SU-DHL-6 (cell line): Measurements from ENCODE around the gene LGALS4.

Experiments
- H2AFZ ChIP-seq: fragments of 200-600 bp; sonication (generic); 2 replicates; pipeline ENCODE4 v1.6.1; 2014; ENCODE audit warnings: low read depth, mild to moderate bottlenecking, moderate library complexity, mixed read lengths, antibody characterized with exemption, low read length; ENCODE audit not compliant: severe bottlenecking
- H3F3A ChIP-seq: fragments of 200-600 bp; shearing (Covaris generic); 2 replicates; pipeline ENCODE4 v1.6.0; 2016; ENCODE audit warnings: antibody characterized with exemption, mild to moderate bottlenecking; ENCODE audit not compliant: insufficient read depth
- H3K27ac ChIP-seq: fragments of 200-600 bp; sonication (generic); 2 replicates; pipeline ENCODE4 v1.5.1; 2016; ENCODE audit warnings: low read depth, mild to moderate bottlenecking, low read length, moderate library complexity, mixed read lengths
- H3K27me3 ChIP-seq: fragments of 200-600 bp; sonication (generic), shearing (Covaris generic); 2 replicates; pipeline ENCODE4 v1.6.0; 2014; ENCODE audit warnings: mild to moderate bottlenecking, low read length
- H3K36me3 ChIP-seq: fragments of 200-600 bp; sonication (generic); 2 replicates; pipeline ENCODE4 v1.6.1; 2014; ENCODE audit warnings: mild to moderate bottlenecking, low read length, mixed read lengths
- H3K4me2 ChIP-seq: fragments of 300-600, 200-600 bp; shearing (Covaris generic), sonication (generic); 2 replicates; pipeline ENCODE4 v1.6.0; 2014; ENCODE audit warnings: low read length, low read depth, mild to moderate bottlenecking; ENCODE audit not compliant: poor library complexity, severe bottlenecking
- H3K4me3 ChIP-seq: fragments of 200-600 bp; sonication (generic); 2 replicates; pipeline ENCODE4 v1.5.1; 2014; ENCODE audit warnings: antibody characterized with exemption, low read length, mild to moderate bottlenecking, mixed read lengths; ENCODE audit not compliant: insufficient read depth, poor library complexity, severe bottlenecking
- H3K79me2 ChIP-seq: fragments of 200-600 bp; sonication (generic); 2 replicates; pipeline ENCODE4 v1.6.1; 2014; ENCODE audit warnings: mild to moderate bottlenecking, low read length, moderate library complexity; ENCODE audit not compliant: insufficient read depth
- H3K9ac ChIP-seq: fragments of 200-600 bp; sonication (generic); 2 replicates; pipeline ENCODE4 v1.7.0; 2014; ENCODE audit warnings: mild to moderate bottlenecking, low read length
- H3K9me2 ChIP-seq: fragments of 200-600 bp; sonication (generic); replicated peaks from 2 replicates; pipeline ENCODE4 v1.6.1; 2014; ENCODE audit warnings: low read length; ENCODE audit not compliant: insufficient read depth
- H3K9me3 ChIP-seq: fragments of 200-600 bp; sonication (generic); 2 replicates; pipeline ENCODE4 v1.6.1; 2014; ENCODE audit warnings: low read length, mixed read lengths; ENCODE audit not compliant: insufficient read depth
- H4K20me1 ChIP-seq: fragments of 200-600 bp; sonication (generic); 2 replicates; pipeline ENCODE4 v1.6.1; 2014; ENCODE audit warnings: low read depth, mild to moderate bottlenecking, antibody characterized with exemption, low read length, moderate library complexity, mixed read lengths
- EZH2phosphoT487 ChIP-seq: fragments of 200-600 bp; sonication (generic), shearing (Covaris generic); conservative IDR thresholded peaks from 2 replicates; pipeline ENCODE4 v1.6.1; 2018; ENCODE audit warnings: mild to moderate bottlenecking, antibody characterized with exemption, low read length, moderate library complexity, mixed read lengths
- TF ChIP-seq, protein P1 (sequence below): fragments of 200-600 bp; sonication (generic); IDR thresholded peaks from one replicate; pipeline ENCODE4 v1.5.1; 2017; ENCODE audit warnings: antibody characterized with exemption, mild to moderate bottlenecking, low read length, moderate library complexity; ENCODE audit not compliant: insufficient read depth, poor library complexity, severe bottlenecking

Gene LGALS4

DNA sequence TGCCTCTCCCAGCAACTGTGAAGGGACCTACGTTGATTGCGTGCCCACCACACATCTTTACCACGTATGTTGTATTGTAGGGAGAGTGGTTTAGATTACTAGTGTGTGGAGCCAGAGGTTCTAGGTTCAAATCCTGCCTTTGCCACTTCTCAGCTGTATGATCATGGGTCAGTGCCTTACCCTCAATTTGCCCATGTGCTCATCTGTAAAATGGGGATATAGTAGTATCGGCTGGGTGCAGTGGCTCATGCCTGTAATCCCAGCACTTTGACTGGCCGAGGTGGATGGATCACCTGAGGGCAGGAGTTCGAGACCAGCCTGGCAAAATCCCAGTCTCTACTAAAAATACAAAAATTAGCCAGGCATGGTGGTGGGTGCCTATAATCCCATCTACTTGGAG, 578 bp upstream of the LGALS4 start:
- no peak overlapping the region for H3K4me3 ChIP-seq
- H3K9me2 ChIP-seq, result no peaks in the 10 kb centered on the region
- no peak overlapping the region for H3K27ac ChIP-seq

DNA sequence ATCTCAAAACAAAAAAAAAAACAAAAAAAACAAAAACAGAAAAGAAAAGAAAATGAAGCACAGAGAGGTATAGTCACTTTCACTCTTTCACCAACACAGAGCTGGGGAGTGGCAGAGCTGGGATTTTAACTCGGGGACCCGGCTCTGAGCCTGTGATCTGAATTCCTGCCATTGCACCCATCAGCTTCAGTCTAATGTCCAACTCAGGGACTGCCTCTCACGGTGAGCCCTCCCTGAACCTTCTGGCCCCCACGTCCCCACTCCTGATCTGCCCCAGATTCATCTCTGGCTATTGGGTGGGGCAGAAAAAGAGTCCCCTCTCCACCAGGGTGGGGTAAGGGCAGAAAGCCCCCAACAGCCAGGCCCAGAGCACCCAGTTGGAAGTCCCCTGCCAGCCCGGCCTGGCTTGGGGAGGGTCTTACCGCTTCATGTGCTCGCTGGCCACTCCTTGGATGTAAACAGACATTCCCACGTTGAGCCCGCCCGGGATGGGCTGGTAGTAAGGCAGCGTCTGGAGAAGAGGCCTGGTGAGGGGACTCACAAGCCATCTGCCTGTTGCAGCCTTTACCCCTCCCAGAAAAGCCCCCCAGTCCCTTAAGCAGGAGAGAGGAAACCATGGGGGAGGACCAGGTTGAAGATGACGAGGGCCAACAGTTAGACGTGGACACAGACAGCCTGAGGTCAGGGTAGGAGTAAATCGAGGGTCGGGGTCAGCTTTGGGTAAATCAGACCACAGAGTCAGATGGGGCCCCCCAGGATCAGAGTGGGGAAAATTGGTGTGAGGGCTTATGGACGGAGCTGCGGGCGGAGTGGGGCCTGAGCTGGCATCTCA, 520 bp downstream of the LGALS4 start:
- no peaks in the 10 kb centered on the region for H3K27me3 ChIP-seq
- no peak overlapping the region for H3K9ac ChIP-seq
- H3K4me2 ChIP-seq, result no peak overlapping the region
- H3K9me2 ChIP-seq, result no peaks in the 10 kb centered on the region
- no peaks in the 10 kb centered on the region for H3K79me2 ChIP-seq
- no peak overlapping the region for H2AFZ ChIP-seq
- TF ChIP-seq, protein P1, sequence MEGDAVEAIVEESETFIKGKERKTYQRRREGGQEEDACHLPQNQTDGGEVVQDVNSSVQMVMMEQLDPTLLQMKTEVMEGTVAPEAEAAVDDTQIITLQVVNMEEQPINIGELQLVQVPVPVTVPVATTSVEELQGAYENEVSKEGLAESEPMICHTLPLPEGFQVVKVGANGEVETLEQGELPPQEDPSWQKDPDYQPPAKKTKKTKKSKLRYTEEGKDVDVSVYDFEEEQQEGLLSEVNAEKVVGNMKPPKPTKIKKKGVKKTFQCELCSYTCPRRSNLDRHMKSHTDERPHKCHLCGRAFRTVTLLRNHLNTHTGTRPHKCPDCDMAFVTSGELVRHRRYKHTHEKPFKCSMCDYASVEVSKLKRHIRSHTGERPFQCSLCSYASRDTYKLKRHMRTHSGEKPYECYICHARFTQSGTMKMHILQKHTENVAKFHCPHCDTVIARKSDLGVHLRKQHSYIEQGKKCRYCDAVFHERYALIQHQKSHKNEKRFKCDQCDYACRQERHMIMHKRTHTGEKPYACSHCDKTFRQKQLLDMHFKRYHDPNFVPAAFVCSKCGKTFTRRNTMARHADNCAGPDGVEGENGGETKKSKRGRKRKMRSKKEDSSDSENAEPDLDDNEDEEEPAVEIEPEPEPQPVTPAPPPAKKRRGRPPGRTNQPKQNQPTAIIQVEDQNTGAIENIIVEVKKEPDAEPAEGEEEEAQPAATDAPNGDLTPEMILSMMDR, result no peak
- no peak for TF ChIP-seq EZH2phosphoT487
- no peaks in the 10 kb centered on the region for H3K9me3 ChIP-seq
- H3K36me3 ChIP-seq, result no peaks in the 10 kb centered on the region
- H4K20me1 ChIP-seq, result no peaks in the 10 kb centered on the region
- H3F3A ChIP-seq, result no peaks in the 10 kb centered on the region
- H3K27ac ChIP-seq, result no peak overlapping the region
- no peak overlapping the region for H3K4me3 ChIP-seq

More for the DNA sequence above, 578 bp upstream of the LGALS4 start:
- TF ChIP-seq, protein P1, result no peak
- no peak for TF ChIP-seq EZH2phosphoT487
- no peak overlapping the region for H2AFZ ChIP-seq
- H3K36me3 ChIP-seq, result no peaks in the 10 kb centered on the region
- H3K9me3 ChIP-seq, result no peaks in the 10 kb centered on the region
- H3F3A ChIP-seq, result no peaks in the 10 kb centered on the region
- H4K20me1 ChIP-seq, result no peaks in the 10 kb centered on the region
- H3K9ac ChIP-seq, result no peak overlapping the region
- H3K79me2 ChIP-seq, result no peaks in the 10 kb centered on the region
- H3K27me3 ChIP-seq, result no peaks in the 10 kb centered on the region
- H3K4me2 ChIP-seq, result no peak overlapping the region

DNA sequence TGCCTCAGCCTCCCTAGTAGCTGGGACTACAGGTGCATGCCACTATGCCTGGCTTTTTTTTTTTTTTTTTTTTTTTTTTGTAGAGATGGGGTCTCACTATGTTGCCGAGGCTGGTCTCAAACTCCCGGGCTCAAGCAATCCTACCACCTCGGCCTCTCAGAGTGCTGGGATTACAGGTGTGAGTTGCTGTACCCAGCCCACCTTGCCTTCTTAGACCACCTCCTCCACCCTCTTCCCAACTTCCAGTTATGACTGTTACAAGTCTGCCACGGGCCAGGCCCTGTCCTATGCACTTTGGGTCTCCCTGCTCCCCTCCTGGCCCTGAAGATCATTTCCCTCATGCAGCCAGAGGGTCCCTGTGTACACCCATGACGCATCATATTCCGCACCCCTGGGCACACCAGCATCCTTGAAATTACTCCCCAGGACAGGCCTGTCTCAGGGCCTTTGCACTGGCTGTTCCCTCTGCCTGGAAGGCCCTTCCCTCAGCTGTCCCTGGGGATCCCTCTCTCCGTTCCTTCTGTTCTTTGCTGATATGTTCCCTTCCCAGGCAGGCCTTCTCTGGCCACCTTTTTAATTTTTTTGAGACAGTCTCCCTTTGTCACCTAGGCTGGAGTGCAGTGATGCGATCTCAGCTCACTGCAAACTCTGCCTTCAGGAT, 3.0 kb downstream of the LGALS4 start:
- no peaks in the 10 kb centered on the region for H3F3A ChIP-seq
- H3K27me3 ChIP-seq, result no peaks in the 10 kb centered on the region
- no peaks in the 10 kb centered on the region for H3K9me2 ChIP-seq
- H3K9me3 ChIP-seq, result no peaks in the 10 kb centered on the region
- no peak overlapping the region for H2AFZ ChIP-seq
- no peak overlapping the region for H3K4me3 ChIP-seq
- H3K36me3 ChIP-seq, result no peaks in the 10 kb centered on the region
- H3K79me2 ChIP-seq, result no peaks in the 10 kb centered on the region
- H4K20me1 ChIP-seq, result no peaks in the 10 kb centered on the region
- TF ChIP-seq EZH2phosphoT487, result no peak
- TF ChIP-seq, protein P1, result no peak
- no peak overlapping the region for H3K4me2 ChIP-seq
- no peak overlapping the region for H3K9ac ChIP-seq
- H3K27ac ChIP-seq, result no peak overlapping the region
